ENCODE data around the gene GRM7. TPM values are rescaled to one million over a fixed set of nuclear protein-coding genes. Genes with fewer than 3 reads are reported as not detected.

Gene GRM7
- total RNA-seq, 4 donors from 2014 or later = 0.29 to 15.8 (median 0.67) TPM

DNA sequence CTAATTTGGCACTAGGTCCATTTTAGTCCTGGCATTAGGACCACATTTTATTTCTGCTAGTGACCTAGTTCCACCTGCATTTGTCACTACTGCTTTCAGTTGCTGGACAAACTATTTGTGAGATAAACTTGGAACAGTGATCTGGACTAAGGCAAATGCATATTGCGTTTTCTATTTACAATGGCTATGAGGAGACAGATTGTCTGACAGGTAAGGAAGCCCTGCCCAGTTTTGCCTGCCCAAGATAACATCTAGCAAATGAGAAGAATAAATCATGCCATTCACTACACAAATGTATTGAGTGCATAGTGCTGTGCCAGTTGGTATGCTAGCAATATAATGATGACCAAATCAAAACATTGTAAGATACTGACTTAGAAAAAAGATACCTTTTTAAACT, 245.7 kb downstream of the GRM7 start:
- H3K27ac ChIP-seq = no peak overlapping the region
- H3K4me1 ChIP-seq = no peaks in the 10 kb centered on the region
- TF ChIP-seq, protein P1, sequence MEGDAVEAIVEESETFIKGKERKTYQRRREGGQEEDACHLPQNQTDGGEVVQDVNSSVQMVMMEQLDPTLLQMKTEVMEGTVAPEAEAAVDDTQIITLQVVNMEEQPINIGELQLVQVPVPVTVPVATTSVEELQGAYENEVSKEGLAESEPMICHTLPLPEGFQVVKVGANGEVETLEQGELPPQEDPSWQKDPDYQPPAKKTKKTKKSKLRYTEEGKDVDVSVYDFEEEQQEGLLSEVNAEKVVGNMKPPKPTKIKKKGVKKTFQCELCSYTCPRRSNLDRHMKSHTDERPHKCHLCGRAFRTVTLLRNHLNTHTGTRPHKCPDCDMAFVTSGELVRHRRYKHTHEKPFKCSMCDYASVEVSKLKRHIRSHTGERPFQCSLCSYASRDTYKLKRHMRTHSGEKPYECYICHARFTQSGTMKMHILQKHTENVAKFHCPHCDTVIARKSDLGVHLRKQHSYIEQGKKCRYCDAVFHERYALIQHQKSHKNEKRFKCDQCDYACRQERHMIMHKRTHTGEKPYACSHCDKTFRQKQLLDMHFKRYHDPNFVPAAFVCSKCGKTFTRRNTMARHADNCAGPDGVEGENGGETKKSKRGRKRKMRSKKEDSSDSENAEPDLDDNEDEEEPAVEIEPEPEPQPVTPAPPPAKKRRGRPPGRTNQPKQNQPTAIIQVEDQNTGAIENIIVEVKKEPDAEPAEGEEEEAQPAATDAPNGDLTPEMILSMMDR (IDR thresholded peaks at IDR 0.05) = no peak
- TF ChIP-seq POLR2A (IDR thresholded peaks at IDR 0.05) = no peak
- H3K9me3 ChIP-seq = peaks cover 0 to 3% of the 10 kb centered on the region in 2 donors
- H3K4me3 ChIP-seq = no peak overlapping the region
- intact Hi-C loops (cut with DNase I; ENCODE audit: low total_unique reads) = no loop called here
- H3K27me3 ChIP-seq = no peaks in the 10 kb centered on the region
- DNase-seq = no peak
- no peaks in the 10 kb centered on the region for H3K36me3 ChIP-seq

DNA sequence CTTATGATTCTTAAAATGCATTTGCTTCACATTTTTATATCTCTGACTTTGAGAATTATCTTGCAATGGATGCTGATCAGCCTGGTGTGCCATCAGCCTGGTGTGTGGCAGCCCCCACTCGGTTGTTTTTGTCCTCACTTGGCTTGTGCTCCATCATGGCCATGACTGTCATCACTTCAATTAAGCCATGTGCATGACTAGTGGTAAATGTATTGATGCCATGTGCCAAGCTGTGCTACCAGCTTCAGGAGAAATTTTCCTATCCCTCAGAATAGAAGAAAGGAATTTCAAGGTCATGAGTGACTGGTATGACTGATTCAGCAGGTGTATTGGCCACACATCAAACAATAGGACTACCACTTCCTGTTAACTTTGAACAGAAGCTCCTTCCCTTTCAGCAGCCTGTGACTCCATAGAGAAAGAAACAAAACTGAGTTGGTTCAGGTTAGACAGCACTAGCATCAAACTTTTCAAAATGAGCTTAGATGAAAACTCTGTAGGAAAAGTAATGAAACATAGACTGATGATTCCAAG, 251.7 kb downstream of the GRM7 start:
- Histone ChIP-seq H3K27ac (no peak overlapping the region), H3K4me3 (no peak overlapping the region), H3K27me3 (no peaks in the 10 kb centered on the region), H3K9me3 (no peaks in the 10 kb centered on the region), H3K4me1 (no peaks in the 10 kb centered on the region), H3K36me3 (no peaks in the 10 kb centered on the region)
- TF ChIP-seq, protein P1 (IDR thresholded peaks at IDR 0.05) = no peak
- TF ChIP-seq POLR2A (IDR thresholded peaks at IDR 0.05) = no peak
- DNase-seq = no peak
- intact Hi-C loops (cut with DNase I; ENCODE audit: low total_unique reads) = no loop called here

DNA sequence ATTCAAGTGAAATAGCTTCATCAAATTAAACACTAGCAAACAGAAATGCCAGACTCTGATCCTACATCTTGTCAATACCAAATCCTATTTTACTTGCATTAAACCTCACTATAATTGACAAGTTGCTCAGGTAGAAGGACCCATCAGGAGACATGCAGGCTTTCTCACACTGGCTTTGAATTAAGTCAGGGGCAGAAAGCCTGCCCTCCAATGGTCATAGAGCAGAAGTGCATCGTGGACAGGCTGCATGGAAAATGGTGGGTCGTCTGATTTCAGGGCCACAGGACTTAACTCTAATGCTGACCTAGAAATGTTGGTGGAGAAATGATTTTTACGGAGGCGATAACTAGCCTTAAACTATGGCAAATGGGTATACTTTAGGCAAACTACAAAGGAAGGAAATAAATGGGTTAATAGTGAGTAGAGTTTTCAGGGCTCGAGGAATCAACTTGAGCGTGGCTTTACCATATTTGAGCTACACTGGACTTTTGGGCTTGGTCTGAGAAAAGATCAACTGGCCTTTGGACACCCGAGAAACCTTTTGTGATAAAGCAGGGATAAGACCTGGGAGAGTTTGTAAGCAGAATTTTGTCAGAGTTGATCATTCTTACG, 283.9 kb downstream of the GRM7 start:
- DNase-seq = no peak
- Histone ChIP-seq H3K27ac (no peak overlapping the region), H3K4me3 (no peak overlapping the region), H3K4me1 (no peaks in the 10 kb centered on the region), H3K27me3 (peaks cover 0 to 7% of the 10 kb centered on the region in 2 donors), H3K36me3 (no peaks in the 10 kb centered on the region), H3K9me3 (no peaks in the 10 kb centered on the region)
- intact Hi-C loops (cut with DNase I; ENCODE audit: low total_unique reads) = no loop called here
- TF ChIP-seq, protein P1 (IDR thresholded peaks at IDR 0.05) = no peak
- no peak for TF ChIP-seq POLR2A (IDR thresholded peaks at IDR 0.05)

DNA sequence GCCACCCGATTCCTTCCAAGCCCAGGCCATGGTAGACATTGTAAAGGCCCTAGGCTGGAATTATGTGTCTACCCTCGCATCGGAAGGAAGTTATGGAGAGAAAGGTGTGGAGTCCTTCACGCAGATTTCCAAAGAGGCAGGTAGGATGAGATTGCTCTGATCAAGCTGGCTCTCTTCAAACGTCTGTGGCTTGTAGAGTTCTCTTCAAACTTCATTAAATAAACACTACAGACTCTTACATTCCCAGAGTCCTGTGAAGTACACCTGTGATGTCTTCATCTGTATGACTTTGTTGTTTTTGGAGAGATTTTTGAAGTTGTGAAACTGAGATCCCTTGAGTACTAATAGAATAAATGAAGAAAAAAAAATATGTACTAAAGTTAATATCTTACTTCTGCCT, 285.6 kb downstream of the GRM7 start:
- Histone ChIP-seq H3K27ac (no peak overlapping the region), H3K27me3 (no peaks in the 10 kb centered on the region), H3K36me3 (no peaks in the 10 kb centered on the region), H3K4me1 (no peaks in the 10 kb centered on the region), H3K4me3 (no peak overlapping the region), H3K9me3 (no peaks in the 10 kb centered on the region)
- DNase-seq = no peak
- intact Hi-C loops (cut with DNase I; ENCODE audit: low total_unique reads) = no loop called here
- TF ChIP-seq, protein P1 (IDR thresholded peaks at IDR 0.05) = no peak
- no peak for TF ChIP-seq POLR2A (IDR thresholded peaks at IDR 0.05)

DNA sequence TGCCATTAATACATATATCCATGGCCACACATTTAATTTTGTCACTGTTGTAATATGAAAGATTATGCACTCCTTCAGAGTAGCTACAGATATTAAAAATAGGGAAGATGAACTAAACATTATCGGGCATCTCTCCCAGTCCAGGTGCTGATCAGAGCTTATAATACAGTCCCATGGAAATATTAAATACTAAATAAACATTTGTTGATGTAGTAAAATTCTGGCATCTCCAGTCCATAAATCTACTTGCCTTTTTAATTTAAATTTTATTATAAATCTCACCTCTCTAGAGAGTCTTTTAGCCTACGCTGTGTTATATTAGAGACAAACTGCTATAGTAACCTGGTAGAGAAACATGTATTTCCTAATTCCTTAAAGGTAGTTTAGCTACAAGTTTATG, 297.6 kb downstream of the GRM7 start:
- no peaks in the 10 kb centered on the region for H3K27me3 ChIP-seq
- H3K4me3 ChIP-seq = no peak overlapping the region
- H3K36me3 ChIP-seq = no peaks in the 10 kb centered on the region
- H3K4me1 ChIP-seq = no peaks in the 10 kb centered on the region
- intact Hi-C loops (cut with DNase I; ENCODE audit: low total_unique reads) = no loop called here
- DNase-seq = no peak
- TF ChIP-seq, protein P1 (IDR thresholded peaks at IDR 0.05) = no peak
- TF ChIP-seq POLR2A (IDR thresholded peaks at IDR 0.05) = no peak
- no peaks in the 10 kb centered on the region for H3K9me3 ChIP-seq
- no peak overlapping the region for H3K27ac ChIP-seq
